ENCODE data around the gene GPR153.

Gene GPR153

DNA sequence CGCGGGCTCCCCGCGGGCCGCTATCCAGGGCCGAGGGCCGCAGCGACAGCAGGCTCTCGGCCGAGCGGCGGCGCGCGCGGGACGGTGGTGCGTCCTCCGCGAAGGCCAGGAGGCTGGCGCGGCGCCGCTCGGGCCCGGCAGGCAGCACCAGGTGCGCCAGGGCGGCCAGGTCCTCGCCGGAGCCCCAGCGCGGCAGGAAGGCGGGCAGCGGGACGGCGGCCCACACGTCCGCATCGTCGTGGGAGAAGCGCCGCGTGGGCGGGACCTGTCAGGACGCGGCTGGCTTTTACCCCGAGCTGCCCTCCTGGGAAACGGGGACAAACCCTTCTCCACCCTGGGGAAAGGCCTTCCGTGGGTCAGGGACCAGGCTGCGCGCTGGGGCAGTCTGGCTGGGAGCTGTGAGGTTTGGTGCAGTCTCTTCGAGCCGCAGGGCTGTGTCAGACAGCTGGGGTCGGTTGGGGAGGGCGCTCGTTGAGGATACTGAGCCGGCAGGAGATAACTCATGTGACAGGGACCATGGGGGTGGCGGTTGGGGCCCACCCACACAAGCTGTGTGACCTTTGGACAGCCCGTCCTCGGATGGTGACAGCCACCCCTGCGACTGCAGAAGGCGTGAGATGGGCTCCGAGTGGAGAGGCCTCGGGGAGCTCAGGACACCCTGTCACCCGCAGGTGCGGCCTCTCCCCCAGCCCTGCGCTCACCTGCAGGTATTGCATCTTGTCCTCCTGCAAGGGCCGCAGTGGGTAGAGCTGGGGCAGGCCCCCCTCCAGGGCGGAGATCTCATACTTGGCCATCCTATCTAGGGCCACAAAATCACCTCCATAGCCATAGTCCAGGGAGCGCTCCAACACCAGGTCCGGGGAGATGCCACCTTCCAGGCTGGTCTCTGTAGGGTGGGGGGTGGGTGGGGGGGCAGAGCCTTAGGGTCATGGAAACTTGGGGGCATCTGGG lies 10.9 kb downstream of the GPR153 start:
- Histone ChIP-seq H4K20me1 (ENCODE audit: insufficient read depth, low read length) (no peaks in the 10 kb centered on the region), H2AFZ (ENCODE audit: low read length) (no peak overlapping the region), H3K27me3 (ENCODE audit: insufficient read depth, low read length) (0 out of 2 replicates have a peak, but pooled peaks cover 4% of the 10 kb centered on the region), H3K36me3 (ENCODE audit: insufficient read depth, low read length) (no peaks in the 10 kb centered on the region), H3F3A (ENCODE audit: insufficient read depth, low read length) (no peaks in the 10 kb centered on the region), H3K9me3 (ENCODE audit: low read length) (no peaks in the 10 kb centered on the region), H3K4me1 (ENCODE audit: insufficient read depth, low read length, severe bottlenecking) (peaks cover 10% of the 10 kb centered on the region), H3K79me2 (ENCODE audit: insufficient read depth, low read length) (no peaks in the 10 kb centered on the region), H3K9me2 (ENCODE audit: low read depth, low read length) (no peaks in the 10 kb centered on the region), H3K4me2 (ENCODE audit: low read length) (no peak overlapping the region), H3K27ac (ENCODE audit: low read depth, low read length, poor library complexity, severe bottlenecking) (no peak overlapping the region), H3K9ac (ENCODE audit: low read length) (no peak overlapping the region), H3K4me3 (ENCODE audit: low read depth, low read length, poor library complexity, severe bottlenecking) (no peak overlapping the region)
- TF ChIP-seq, protein P1, sequence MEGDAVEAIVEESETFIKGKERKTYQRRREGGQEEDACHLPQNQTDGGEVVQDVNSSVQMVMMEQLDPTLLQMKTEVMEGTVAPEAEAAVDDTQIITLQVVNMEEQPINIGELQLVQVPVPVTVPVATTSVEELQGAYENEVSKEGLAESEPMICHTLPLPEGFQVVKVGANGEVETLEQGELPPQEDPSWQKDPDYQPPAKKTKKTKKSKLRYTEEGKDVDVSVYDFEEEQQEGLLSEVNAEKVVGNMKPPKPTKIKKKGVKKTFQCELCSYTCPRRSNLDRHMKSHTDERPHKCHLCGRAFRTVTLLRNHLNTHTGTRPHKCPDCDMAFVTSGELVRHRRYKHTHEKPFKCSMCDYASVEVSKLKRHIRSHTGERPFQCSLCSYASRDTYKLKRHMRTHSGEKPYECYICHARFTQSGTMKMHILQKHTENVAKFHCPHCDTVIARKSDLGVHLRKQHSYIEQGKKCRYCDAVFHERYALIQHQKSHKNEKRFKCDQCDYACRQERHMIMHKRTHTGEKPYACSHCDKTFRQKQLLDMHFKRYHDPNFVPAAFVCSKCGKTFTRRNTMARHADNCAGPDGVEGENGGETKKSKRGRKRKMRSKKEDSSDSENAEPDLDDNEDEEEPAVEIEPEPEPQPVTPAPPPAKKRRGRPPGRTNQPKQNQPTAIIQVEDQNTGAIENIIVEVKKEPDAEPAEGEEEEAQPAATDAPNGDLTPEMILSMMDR (IDR thresholded peaks at IDR 0.05; ENCODE audit: low read length): no peak
- TF ChIP-seq EZH2 (IDR thresholded peaks at IDR 0.05; ENCODE audit: borderline replicate concordance, low read length): no peak

DNA sequence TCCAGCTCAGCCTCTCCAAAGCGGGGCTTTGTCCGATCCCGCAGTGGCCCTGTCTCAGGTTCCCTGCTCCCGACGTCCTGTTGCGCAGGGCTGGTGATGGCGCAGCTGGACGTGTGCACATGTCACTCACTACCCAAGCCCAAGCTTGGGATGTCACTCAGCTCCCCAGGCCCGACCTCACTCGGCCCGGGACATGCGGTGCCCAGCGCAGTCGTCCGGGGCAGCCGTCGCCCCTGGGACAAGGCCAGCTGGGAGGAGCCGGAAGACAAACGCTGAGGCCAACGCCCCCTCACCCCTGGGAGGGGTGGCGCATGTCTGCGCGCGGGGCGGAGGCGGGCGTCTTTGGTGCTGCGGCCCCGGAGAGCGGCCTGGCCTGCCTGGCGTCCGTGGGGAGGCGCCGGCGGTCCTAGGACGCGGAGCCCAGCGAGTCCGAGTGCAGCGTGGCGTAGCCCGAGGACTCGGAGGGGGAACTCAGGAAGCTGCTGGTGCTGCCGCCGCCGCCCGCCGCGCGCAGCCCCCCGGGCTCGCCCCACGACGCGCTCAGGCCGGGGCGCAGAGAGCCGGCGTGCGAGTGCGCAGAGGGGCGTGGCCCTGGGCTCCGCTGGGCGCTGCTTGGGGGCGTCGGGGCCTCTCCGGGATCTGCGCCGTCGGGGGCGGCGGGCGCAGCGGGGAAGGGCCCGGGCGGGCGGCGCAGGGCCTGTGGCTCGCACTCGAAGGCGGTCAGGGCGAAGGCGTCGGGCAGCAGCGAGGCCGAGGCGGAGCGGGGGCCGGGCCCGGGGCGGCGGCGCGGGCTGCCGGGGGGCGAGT lies 11.8 kb downstream of the GPR153 start:
- H3K4me1 ChIP-seq (ENCODE audit: insufficient read depth, low read length, severe bottlenecking): peaks cover 10% of the 10 kb centered on the region

DNA sequence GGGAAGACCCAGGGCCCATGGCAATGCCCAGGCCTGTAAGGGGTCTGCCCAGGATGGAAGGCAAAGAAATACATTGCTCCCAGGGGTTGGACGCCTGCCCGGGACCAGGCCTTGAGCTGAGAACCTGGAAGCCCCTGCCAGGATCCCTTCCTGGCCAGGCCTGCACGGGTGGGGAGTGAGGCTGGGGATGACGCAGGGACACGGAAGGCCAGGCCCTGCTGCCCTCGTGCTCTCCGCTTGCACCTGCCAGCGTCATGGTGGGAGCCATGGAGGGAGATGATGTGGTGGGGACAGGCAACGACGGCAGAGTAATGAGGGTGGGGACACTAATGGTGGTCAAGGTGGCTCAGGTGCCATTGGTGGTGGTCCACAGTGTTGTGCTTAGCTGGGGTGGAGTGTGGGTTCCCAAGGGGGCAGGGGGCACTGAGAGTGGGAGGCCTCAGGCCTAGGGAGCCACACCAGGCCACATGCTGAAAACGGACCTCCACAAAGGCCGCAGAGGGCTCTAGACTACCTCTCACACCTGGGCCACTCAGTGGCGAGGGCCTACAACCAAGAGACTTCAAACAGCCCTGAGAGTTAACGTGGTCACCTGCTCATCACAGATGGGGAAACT lies 12.6 kb downstream of the GPR153 start:
- no peaks in the 10 kb centered on the region for H3K9me3 ChIP-seq (ENCODE audit: low read length)
- no peak overlapping the region for H3K4me2 ChIP-seq (ENCODE audit: low read length)
- H3K9me2 ChIP-seq (ENCODE audit: low read depth, low read length): no peaks in the 10 kb centered on the region
- no peaks in the 10 kb centered on the region for H3K79me2 ChIP-seq (ENCODE audit: insufficient read depth, low read length)
- no peak for TF ChIP-seq EZH2 (IDR thresholded peaks at IDR 0.05; ENCODE audit: borderline replicate concordance, low read length)
- TF ChIP-seq, protein P1 (IDR thresholded peaks at IDR 0.05; ENCODE audit: low read length): no peak
- no peaks in the 10 kb centered on the region for H4K20me1 ChIP-seq (ENCODE audit: insufficient read depth, low read length)
- H3K4me1 ChIP-seq (ENCODE audit: insufficient read depth, low read length, severe bottlenecking): peaks cover 10% of the 10 kb centered on the region
- H3K4me3 ChIP-seq (ENCODE audit: low read depth, low read length, poor library complexity, severe bottlenecking): no peak overlapping the region
- no peaks in the 10 kb centered on the region for H3F3A ChIP-seq (ENCODE audit: insufficient read depth, low read length)
- H3K9ac ChIP-seq (ENCODE audit: low read length): no peak overlapping the region
- H3K36me3 ChIP-seq (ENCODE audit: insufficient read depth, low read length): no peaks in the 10 kb centered on the region
- H3K27me3 ChIP-seq (ENCODE audit: insufficient read depth, low read length): 0 out of 2 replicates have a peak, but pooled peaks cover 9% of the 10 kb centered on the region
- H3K27ac ChIP-seq (ENCODE audit: low read depth, low read length, poor library complexity, severe bottlenecking): no peak overlapping the region
- H2AFZ ChIP-seq (ENCODE audit: low read length): no peak overlapping the region

More for the DNA sequence above, 11.8 kb downstream of the GPR153 start:
- Histone ChIP-seq H3K9ac (ENCODE audit: low read length) (no peak overlapping the region), H3K79me2 (ENCODE audit: insufficient read depth, low read length) (no peaks in the 10 kb centered on the region), H3K9me2 (ENCODE audit: low read depth, low read length) (no peaks in the 10 kb centered on the region), H3K27me3 (ENCODE audit: insufficient read depth, low read length) (0 out of 2 replicates have a peak, but pooled peaks cover 4% of the 10 kb centered on the region), H3K9me3 (ENCODE audit: low read length) (no peaks in the 10 kb centered on the region), H3F3A (ENCODE audit: insufficient read depth, low read length) (no peaks in the 10 kb centered on the region), H3K4me3 (ENCODE audit: low read depth, low read length, poor library complexity, severe bottlenecking) (no peak overlapping the region), H3K27ac (ENCODE audit: low read depth, low read length, poor library complexity, severe bottlenecking) (no peak overlapping the region), H4K20me1 (ENCODE audit: insufficient read depth, low read length) (no peaks in the 10 kb centered on the region), H3K4me2 (ENCODE audit: low read length) (no peak overlapping the region), H3K36me3 (ENCODE audit: insufficient read depth, low read length) (no peaks in the 10 kb centered on the region), H2AFZ (ENCODE audit: low read length) (no peak overlapping the region)
- TF ChIP-seq, protein P1 (IDR thresholded peaks at IDR 0.05; ENCODE audit: low read length): no peak
- TF ChIP-seq EZH2 (IDR thresholded peaks at IDR 0.05; ENCODE audit: borderline replicate concordance, low read length): no peak
